HepG2 (cell line): ENCODE data around the gene ATRAID. TPM values are rescaled to one million over a fixed set of nuclear protein-coding genes. Genes with fewer than 3 reads are reported as not detected.

Experiments used
- HINFP ChIP-seq: sonication (generic); formaldehyde crosslinking; IDR thresholded peaks from 2 replicates; pipeline ENCODE4 v1.4.0; 2020; ENCODE audit warnings: low read depth, mild to moderate bottlenecking, missing genetic modification reagents
- HNF4G ChIP-seq, 2 experiments: sonication (generic) in 1 of 2; formaldehyde crosslinking in 1 of 2; IDR thresholded peaks; 2 replicates each; pipeline versions ENCODE4 v1.4.0 to v1.6.1; 2011 to 2020; ENCODE audit warnings: borderline replicate concordance in 2 of 2, low read depth in 2 of 2, mild to moderate bottlenecking in 2 of 2, low read length in 1 of 2, missing genetic modification reagents in 1 of 2, moderate library complexity in 1 of 2
- KMT2A ChIP-seq: sonication (generic); formaldehyde crosslinking; IDR thresholded peaks from 2 replicates; pipeline ENCODE4 v1.4.0; 2020; ENCODE audit warnings: missing genetic modification reagents
- NFRKB ChIP-seq: fragments of 450-650 bp; IDR thresholded peaks from 2 replicates; pipeline ENCODE4 v1.6.1; 2017
- PHF8 ChIP-seq: sonication (generic); formaldehyde crosslinking; IDR thresholded peaks from 2 replicates; pipeline ENCODE4 v1.5.0; 2020; ENCODE audit warnings: missing genetic modification reagents
- SATB2 ChIP-seq: sonication (generic); formaldehyde crosslinking; IDR thresholded peaks from 2 replicates; pipeline ENCODE4 v1.5.0; 2020; ENCODE audit warnings: missing genetic modification reagents
- SCMH1 ChIP-seq: sonication (generic); formaldehyde crosslinking; IDR thresholded peaks from 2 replicates; pipeline ENCODE4 v1.9.0; 2021; ENCODE audit warnings: missing genetic modification reagents, mild to moderate bottlenecking, borderline replicate concordance
- SIX1 ChIP-seq: sonication (generic); formaldehyde crosslinking; IDR thresholded peaks from 2 replicates; pipeline ENCODE4 v1.4.0; 2020; ENCODE audit warnings: missing genetic modification reagents, borderline replicate concordance
- ZBTB39 ChIP-seq: sonication (generic); formaldehyde crosslinking; IDR thresholded peaks from 2 replicates; pipeline ENCODE4 v1.5.0; 2020; ENCODE audit warnings: missing genetic modification reagents
- ZNF142 ChIP-seq: sonication (generic); formaldehyde crosslinking; IDR thresholded peaks from 2 replicates; pipeline ENCODE4 v1.4.0; 2020; ENCODE audit warnings: missing genetic modification reagents
- ZNF460 ChIP-seq: sonication (generic); formaldehyde crosslinking; IDR thresholded peaks from 2 replicates; pipeline ENCODE4 v1.5.1; 2020; ENCODE audit warnings: missing genetic modification reagents, mild to moderate bottlenecking, borderline replicate concordance
- ZNF770 ChIP-seq: sonication (generic); formaldehyde crosslinking; IDR thresholded peaks from 2 replicates; pipeline ENCODE4 v1.5.0; 2020; ENCODE audit warnings: mild to moderate bottlenecking, missing genetic modification reagents
- polyA plus RNA-seq, 8 experiments: library from polyadenylated mRNA; depleted of rRNA in 3 of 8; stranded (reverse) in 7 of 8; unstranded in 1 of 8; fragments of >200 nt; fragmentation: Illumina TruSeq in 4 of 8; extraction: Trizol in 4 of 8; gene quantifications; 2 replicates each; pipeline versions ENCODE4 v1.2.1 to v1.2.3, GENCODE V29; 2011 to 2016; ENCODE audit warnings: low read depth in 4 of 8, missing spikeins in 1 of 8, mixed read lengths in 1 of 8; ENCODE audit not compliant: insufficient read depth in 1 of 8
- total RNA-seq, 5 experiments: library from RNA; depleted of rRNA; stranded (reverse); fragments of >200 nt; fragmentation: Illumina TruSeq; extraction: Trizol; gene quantifications; 2 replicates each; pipeline ENCODE4 v1.2.3, GENCODE V29; 2016; ENCODE audit warnings: low read depth in 1 of 5

The ATRAID gene
- total and polyA plus RNA-seq, 2 of the 13 experiments (the other 11 are each of a cell fraction or from before 2014, with no cell fraction given), result 207 to 382 TPM

- no peak for TF ChIP-seq ZNF142 (CRISPR knock-in tag)
- no peak for TF ChIP-seq KMT2A (CRISPR knock-in tag)
- no peak for TF ChIP-seq SCMH1 (CRISPR knock-in tag)
- no peak for TF ChIP-seq NFRKB
- TF ChIP-seq SATB2 (CRISPR knock-in tag), result peak; percentile 59; the same call in 1 of the 2 replicates
- TF ChIP-seq PHF8 (CRISPR knock-in tag), result no peak
- TF ChIP-seq ZBTB39 (CRISPR knock-in tag), result no peak
- peak; percentile 60; the same call in 1 of the 2 replicates for TF ChIP-seq ZNF460
- no peak for TF ChIP-seq HINFP (CRISPR knock-in tag)
- TF ChIP-seq ZNF770 (CRISPR knock-in tag), result peak; percentile 95
- peak; percentile 32; the same call in 1 of the 2 replicates for TF ChIP-seq SIX1 (CRISPR knock-in tag)
- no peak for TF ChIP-seq HNF4G (IDR thresholded peaks at IDR 0.05; ENCODE audit: borderline replicate concordance, low read depth, low read length)
- peak; percentile 58; the same call in 1 of the 2 replicates for TF ChIP-seq HNF4G (CRISPR knock-in tag; IDR thresholded peaks at IDR 0.05; ENCODE audit: borderline replicate concordance, low read depth)
Measured at GRCh38 chr2:27171351-27171848, 40.4 kb upstream of the ATRAID start (continued).
